OCI-LY7 (cell line): ENCODE data around the gene NHLRC2.

Experiments used
- CTCF ChIP-seq: fragments of 200-600 bp; sonication (generic); conservative IDR thresholded peaks from 2 replicates; pipeline ENCODE4 v1.5.1; 2014; ENCODE audit warnings: mild to moderate bottlenecking, antibody characterized with exemption, low read length, moderate library complexity, mixed read lengths
- EZH2phosphoT487 ChIP-seq: fragments of 200-600 bp; sonication (generic); IDR thresholded peaks from 2 replicates; pipeline ENCODE4 v1.6.1; 2018; ENCODE audit warnings: low read depth, borderline replicate concordance, mild to moderate bottlenecking, mixed run types, antibody characterized with exemption, low read length, moderate library complexity, mixed read lengths

DNA sequence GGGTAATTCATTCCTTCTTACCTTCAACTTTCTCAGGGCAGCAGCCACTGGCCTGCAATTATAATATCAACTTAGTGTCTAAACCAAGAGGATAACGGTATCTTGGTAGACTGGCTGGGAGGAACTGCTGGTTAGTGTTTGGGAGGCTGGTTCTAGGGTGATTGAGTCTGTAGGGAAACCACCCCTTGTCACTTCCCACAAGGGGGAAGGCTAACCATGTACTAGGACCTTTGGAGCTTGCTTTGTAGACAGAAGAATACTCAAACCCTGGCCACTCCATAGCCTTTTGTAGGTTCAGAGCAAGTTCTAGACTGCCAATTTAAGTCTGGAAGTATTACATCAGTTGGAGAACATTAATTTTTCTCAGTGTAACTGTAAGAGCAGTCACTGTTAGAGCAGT lies 51.3 kb downstream of the NHLRC2 start:
- TF ChIP-seq CTCF (no peak), EZH2phosphoT487 (no peak)
